HepG2 (cell line): ENCODE measurements around the gene ITGA6. TPM values are rescaled to one million over a fixed set of nuclear protein-coding genes. Genes with fewer than 3 reads are reported as not detected.

Experiments
- ATAC-seq: fragments of 200-7000 bp; cut with Tn5 transposase; 3 replicates; pipeline ENCODE4 v1.9.1; 2020; ENCODE audit warnings: mild to moderate bottlenecking, moderate library complexity
- BruUV-seq: library from RNA; stranded (reverse); fragments of 400-500 nt; replicated peaks from 2 replicates; lab custom pipeline; 2021; lab: Mats Ljungman, UMichigan
- CTCF ChIA-PET: fragments of 300-600 bp; formaldehyde crosslinking; extraction: SDS; loops from one replicate; lab custom pipeline; 2021; ENCODE audit warnings: low total read pairs, inconsistent platforms, low intra/inter-chr PET ratio; lab: Yijun Ruan, JAX
- POLR2A ChIA-PET: fragments of 350-600 bp; sonication (Branson Sonifier 250); formaldehyde crosslinking; loops from one replicate; lab custom pipeline; 2020; ENCODE audit warnings: antibody characterized with exemption, inconsistent platforms; lab: Yijun Ruan, JAX
- DNase-seq: peaks from one replicate; pipeline ENCODE4 v3.0.0-alpha.2; 2015; ENCODE audit warnings: low spot score
- FAIRE-seq: peaks from 3 replicates; lab custom pipeline; 2011; peaks lifted over from hg19 to GRCh38; lab: Jason Lieb, UNC
- H2AFZ ChIP-seq: one replicate; pipeline ENCODE4 v1.6.1; 2011; ENCODE audit warnings: low read length, inconsistent platforms
- H3K27ac ChIP-seq: fragments of 300-600 bp; 3 replicates; pipeline ENCODE4 v1.8.0; 2011; ENCODE audit warnings: mixed run types, mild to moderate bottlenecking, mixed read lengths, low read length, inconsistent platforms; ENCODE audit not compliant: insufficient read depth; ENCODE audit errors: extremely low read length
- H3K27me3 ChIP-seq, 2 experiments: fragments of 200-600 bp in 1 of 2; 2 replicates in 1 of 2; 3 replicates in 1 of 2; pipeline versions ENCODE4 v1.6.0 to v1.8.0; 2011; ENCODE audit warnings: low read length in 2 of 2, mild to moderate bottlenecking in 2 of 2, moderate library complexity in 2 of 2, inconsistent platforms in 1 of 2; ENCODE audit not compliant: insufficient read depth in 2 of 2, control insufficient read depth in 1 of 2
- H3K36me3 ChIP-seq, 2 experiments: fragments of 200-600 bp in 1 of 2; replicated peaks in 1 of 2; 2 replicates in 1 of 2; 3 replicates in 1 of 2; pipeline versions ENCODE4 v1.5.1 to v1.8.0; 2011; ENCODE audit warnings: low read length in 2 of 2, inconsistent platforms in 1 of 2; ENCODE audit not compliant: insufficient read depth in 2 of 2, control insufficient read depth in 1 of 2
- H3K4me1 ChIP-seq: 2 replicates; pipeline ENCODE4 v1.5.1; 2012; ENCODE audit warnings: low read length, inconsistent platforms; ENCODE audit not compliant: insufficient read depth
- H3K4me2 ChIP-seq: 2 replicates; pipeline ENCODE4 v1.6.0; 2011; ENCODE audit warnings: low read depth, low read length, inconsistent platforms
- H3K4me3 ChIP-seq, 3 experiments: fragments of 200-600 bp in 1 of 3; sonication (generic), shearing (Covaris generic) in 1 of 3; replicated peaks in 1 of 3; 2 replicates each; pipeline ENCODE4 v1.5.1; 2011 to 2016; ENCODE audit warnings: low read length in 3 of 3, inconsistent platforms in 2 of 3, low read depth in 2 of 3, mild to moderate bottlenecking in 2 of 3, control low read depth in 1 of 3, mixed read lengths in 1 of 3; ENCODE audit not compliant: insufficient read depth in 1 of 3
- H3K79me2 ChIP-seq: one replicate; pipeline ENCODE4 v1.6.1; 2011; ENCODE audit warnings: low read length, inconsistent platforms; ENCODE audit not compliant: insufficient read depth
- H3K9ac ChIP-seq: 2 replicates; pipeline ENCODE4 v1.6.0; 2011; ENCODE audit warnings: mild to moderate bottlenecking, low read depth, low read length, inconsistent platforms; ENCODE audit not compliant: insufficient read depth
- H3K9me3 ChIP-seq: 2 replicates; pipeline ENCODE4 v1.5.1; 2012; ENCODE audit warnings: mild to moderate bottlenecking, low read length
- H4K20me1 ChIP-seq: 2 replicates; pipeline ENCODE4 v1.6.0; 2011; ENCODE audit warnings: inconsistent platforms, mild to moderate bottlenecking, low read length, moderate library complexity; ENCODE audit not compliant: insufficient read depth
- CENPX ChIP-seq: sonication (generic); formaldehyde crosslinking; IDR thresholded peaks from 2 replicates; pipeline ENCODE4 v1.9.0; 2021; ENCODE audit warnings: mild to moderate bottlenecking, missing genetic modification reagents, moderate library complexity
- DPF2 ChIP-seq: sonication (generic); formaldehyde crosslinking; IDR thresholded peaks from 2 replicates; pipeline ENCODE4 v1.4.0; 2020; ENCODE audit warnings: mild to moderate bottlenecking, low read depth, missing genetic modification reagents, borderline replicate concordance
- FOSL2 ChIP-seq: sonication (generic); formaldehyde crosslinking; IDR thresholded peaks from 2 replicates; pipeline ENCODE4 v1.4.0; 2020; ENCODE audit warnings: missing genetic modification reagents
- MTF1 ChIP-seq: sonication (generic); formaldehyde crosslinking; IDR thresholded peaks from 2 replicates; pipeline ENCODE4 v1.5.0; 2020; ENCODE audit warnings: missing genetic modification reagents
- NBN ChIP-seq: fragments of 450-650 bp; conservative IDR thresholded peaks from 2 replicates; pipeline ENCODE4 v1.6.1; 2017
- NR3C1 ChIP-seq: sonication (generic); formaldehyde crosslinking; IDR thresholded peaks from 2 replicates; pipeline ENCODE4 v1.4.0; 2020; ENCODE audit warnings: missing genetic modification reagents
- SRSF1 ChIP-seq: fragments of 200-400 bp; formaldehyde crosslinking; optimal IDR thresholded peaks from 2 replicates; pipeline ENCODE3; 2017; ENCODE audit warnings: mild to moderate bottlenecking, low read depth, low read length, moderate library complexity
- ZNF224 ChIP-seq: sonication (generic); formaldehyde crosslinking; IDR thresholded peaks from 2 replicates; pipeline ENCODE4 v1.5.0; 2020; ENCODE audit warnings: mild to moderate bottlenecking, missing genetic modification reagents
- ZNF296 ChIP-seq: sonication (generic); formaldehyde crosslinking; conservative IDR thresholded peaks from 2 replicates; pipeline ENCODE4 v1.5.0; 2020; ENCODE audit warnings: mild to moderate bottlenecking, missing genetic modification reagents
- ZNF576 ChIP-seq: sonication (generic); formaldehyde crosslinking; IDR thresholded peaks from 2 replicates; pipeline ENCODE4 v1.4.0; 2020; ENCODE audit warnings: mild to moderate bottlenecking, missing genetic modification reagents
- ZNF720 ChIP-seq: sonication (generic); formaldehyde crosslinking; IDR thresholded peaks from 2 replicates; pipeline ENCODE4 v1.4.0; 2020; ENCODE audit warnings: missing genetic modification reagents
- ZNF790 ChIP-seq: sonication (generic); formaldehyde crosslinking; IDR thresholded peaks from 2 replicates; pipeline ENCODE4 v1.8.0; 2022; ENCODE audit warnings: missing genetic modification reagents, mild to moderate bottlenecking, borderline replicate concordance
- WGBS: methylation state at CpG from one replicate; pipeline ENCODE4 v1.1.6; 2017; ENCODE audit warnings: low lambda C conversion rate; 5-methylcytosine and 5-hydroxymethylcytosine counted together
- in situ Hi-C: cut with HindIII; loops from 2 replicates; pipeline ENCODE4 v1.10.0; 2017; ENCODE audit warnings: low pct_unique_long_range_greater_than_20kb; ENCODE audit not compliant: extremely low pct_ligation_motif_present
- intact Hi-C: fragments of 100-400 bp; cut with micrococcal nuclease; formaldehyde crosslinking; loops from one replicate; pipeline ENCODE4 v1.10.0; 2022; ENCODE audit not compliant: unreplicated experiment
- polyA plus RNA-seq, 8 experiments: library from polyadenylated mRNA; depleted of rRNA in 3 of 8; stranded (reverse) in 7 of 8; unstranded in 1 of 8; fragments of >200 nt; fragmentation: Illumina TruSeq in 4 of 8; extraction: Trizol in 4 of 8; gene quantifications; 2 replicates each; pipeline versions ENCODE4 v1.2.1 to v1.2.3, GENCODE V29; 2011 to 2016; ENCODE audit warnings: low read depth in 4 of 8, missing spikeins in 1 of 8, mixed read lengths in 1 of 8; ENCODE audit not compliant: insufficient read depth in 1 of 8
- total RNA-seq, 5 experiments: library from RNA; depleted of rRNA; stranded (reverse); fragments of >200 nt; fragmentation: Illumina TruSeq; extraction: Trizol; gene quantifications; 2 replicates each; pipeline ENCODE4 v1.2.3, GENCODE V29; 2016; ENCODE audit warnings: low read depth in 1 of 5

Gene ITGA6
- total and polyA plus RNA-seq, 2 of the 13 experiments (the other 11 are each of a cell fraction or from before 2014, with no cell fraction given) = 24.0 to 92.5 TPM

- no peak for TF ChIP-seq ZNF576 (CRISPR knock-in tag)
- no peak for TF ChIP-seq SRSF1
- TF ChIP-seq DPF2 (CRISPR knock-in tag) = no peak
- TF ChIP-seq MTF1 (CRISPR knock-in tag) = no peak
- TF ChIP-seq FOSL2 (CRISPR knock-in tag) = no peak
- TF ChIP-seq ZNF296 = no peak
- no peak for TF ChIP-seq ZNF790 (CRISPR knock-in tag)
- no peak for TF ChIP-seq NBN
- no peak for TF ChIP-seq ZNF720 (CRISPR knock-in tag)
- TF ChIP-seq NR3C1 (CRISPR knock-in tag) = no peak
- no peak for TF ChIP-seq ZNF224 (CRISPR knock-in tag)
- no peak for TF ChIP-seq CENPX (CRISPR knock-in tag)
- DNase-seq = no peak
- FAIRE-seq = no peak
- Histone ChIP-seq H3K79me2 (peaks cover 5% of the 10 kb centered on the region), H2AFZ (no peak overlapping the region), H3K9me3 (no peaks in the 10 kb centered on the region), H3K4me3 (no peak overlapping the region), H3K27me3 (no peaks in the 10 kb centered on the region), H3K4me2 (no peak overlapping the region), H3K27ac (no peak overlapping the region), H3K9ac (no peak overlapping the region), H3K4me1 (peaks cover 43% of the 10 kb centered on the region), H3K36me3 (peaks cover 0 to 1% of the 10 kb centered on the region in 2 experiments; a peak in 1 of 5 replicates), H4K20me1 (peaks cover 13% of the 10 kb centered on the region; the same call in 1 of the 2 replicates)
- intact Hi-C loops = no loop called here
- ATAC-seq = no peak
- in situ Hi-C loops = no loop called here
- WGBS = 93% methylated on average over 4 of the region's 4 CpGs
- ChIA-PET CTCF (no interaction called here), POLR2A (no interaction called here)
- BruUV-seq = no TSS peak
Observed at GRCh38 chr2:172457536-172457935, 30.1 kb downstream of the ITGA6 start.
